Mesenchymal stem cell (in vitro differentiated cells and primary cell): ENCODE data around the gene TNNI2.

ENCODE experiments used
- DNase-seq: peaks from one replicate; pipeline ENCODE4 v3.0.0-alpha.2; 2013
- H2AFZ ChIP-seq: one replicate; pipeline ENCODE4 v1.6.1; 2013; ENCODE audit warnings: low read depth, mild to moderate bottlenecking, control low read depth, inconsistent platforms, low read length, moderate library complexity
- H2AK5ac ChIP-seq: 2 replicates; pipeline ENCODE4 v1.6.1; 2013; ENCODE audit warnings: low read length, moderate library complexity, mild to moderate bottlenecking, inconsistent platforms; ENCODE audit not compliant: severe bottlenecking
- H2BK120ac ChIP-seq: one replicate; pipeline ENCODE4 v1.6.1; 2013; ENCODE audit warnings: low read depth, mild to moderate bottlenecking, inconsistent platforms, low read length, moderate library complexity
- H2BK12ac ChIP-seq, 2 experiments: one replicate each; pipeline ENCODE4 v1.6.1; 2013; ENCODE audit warnings: inconsistent platforms in 2 of 2, low read length in 2 of 2, mild to moderate bottlenecking in 2 of 2, moderate library complexity in 2 of 2, control low read depth in 1 of 2
- H2BK15ac ChIP-seq: one replicate; pipeline ENCODE4 v1.6.1; 2013; ENCODE audit warnings: mild to moderate bottlenecking, low read depth, inconsistent platforms; ENCODE audit not compliant: poor library complexity, severe bottlenecking
- H2BK5ac ChIP-seq: 2 replicates; pipeline ENCODE4 v1.6.1; 2013; ENCODE audit warnings: low read depth, mild to moderate bottlenecking, low read length, control low read depth, inconsistent platforms; ENCODE audit not compliant: poor library complexity, severe bottlenecking
- H3K14ac ChIP-seq, 2 experiments: one replicate each; pipeline ENCODE4 v1.6.1; 2013; ENCODE audit warnings: inconsistent platforms in 2 of 2, low read length in 2 of 2, control low read depth in 1 of 2, mild to moderate bottlenecking in 1 of 2, moderate library complexity in 1 of 2
- H3K18ac ChIP-seq, 2 experiments: one replicate each; pipeline ENCODE4 v1.6.1; 2013; ENCODE audit warnings: inconsistent platforms in 2 of 2, low read length in 2 of 2, control low read depth in 1 of 2, low read depth in 1 of 2, mild to moderate bottlenecking in 1 of 2
- H3K23ac ChIP-seq, 2 experiments: one replicate each; pipeline ENCODE4 v1.6.1; 2013; ENCODE audit warnings: inconsistent platforms in 2 of 2, low read length in 2 of 2, mild to moderate bottlenecking in 2 of 2, moderate library complexity in 2 of 2, control low read depth in 1 of 2
- H3K27ac ChIP-seq: 2 replicates; pipeline ENCODE4 v1.5.1; 2013; ENCODE audit warnings: mild to moderate bottlenecking, moderate library complexity, low read length, control low read depth, inconsistent platforms; ENCODE audit not compliant: poor library complexity, severe bottlenecking
- H3K27me3 ChIP-seq, 2 experiments: 2 replicates each; pipeline versions ENCODE4 v1.6.1 to v1.7.0; 2013; ENCODE audit warnings: low read length in 2 of 2, mild to moderate bottlenecking in 2 of 2, moderate library complexity in 2 of 2, control low read depth in 1 of 2, inconsistent platforms in 1 of 2; ENCODE audit not compliant: control insufficient read depth in 1 of 2, insufficient read depth in 1 of 2
- H3K36me3 ChIP-seq, 2 experiments: 2 replicates each; pipeline versions ENCODE4 v1.6.1 to v1.7.0; 2013; ENCODE audit warnings: low read length in 2 of 2, control low read depth in 1 of 2, inconsistent platforms in 1 of 2, low read depth in 1 of 2, mild to moderate bottlenecking in 1 of 2; ENCODE audit not compliant: insufficient read depth in 2 of 2, control insufficient read depth in 1 of 2
- H3K4ac ChIP-seq, 2 experiments: one replicate each; pipeline ENCODE4 v1.6.1; 2013; ENCODE audit warnings: inconsistent platforms in 2 of 2, low read length in 2 of 2, mild to moderate bottlenecking in 2 of 2, moderate library complexity in 2 of 2, control low read depth in 1 of 2, low read depth in 1 of 2
- H3K4me1 ChIP-seq: 2 replicates; pipeline ENCODE4 v1.6.1; 2013; ENCODE audit warnings: low read depth, low read length, control low read depth; ENCODE audit not compliant: control insufficient read depth, insufficient read depth
- H3K4me2 ChIP-seq: 2 replicates; pipeline ENCODE4 v1.6.1; 2013; ENCODE audit warnings: low read length, mild to moderate bottlenecking, inconsistent platforms; ENCODE audit not compliant: poor library complexity, severe bottlenecking
- H3K4me3 ChIP-seq, 2 experiments: 2 replicates each; pipeline versions ENCODE4 v1.5.1 to v1.7.0; 2013; ENCODE audit warnings: low read length in 2 of 2, mild to moderate bottlenecking in 2 of 2, control low read depth in 1 of 2, low read depth in 1 of 2; ENCODE audit not compliant: insufficient read depth in 1 of 2
- H3K79me1 ChIP-seq: replicated peaks from 2 replicates; pipeline ENCODE4 v1.6.1; 2013; ENCODE audit warnings: mild to moderate bottlenecking, control low read depth, low read length, inconsistent platforms; ENCODE audit not compliant: poor library complexity, severe bottlenecking
- H3K9ac ChIP-seq: 2 replicates; pipeline ENCODE4 v1.7.0; 2013; ENCODE audit warnings: mild to moderate bottlenecking, low read length, moderate library complexity
- H3K9me3 ChIP-seq: 2 replicates; pipeline ENCODE4 v1.7.0; 2013; ENCODE audit warnings: mild to moderate bottlenecking, low read length; ENCODE audit not compliant: control insufficient read depth
- H4K8ac ChIP-seq: one replicate; pipeline ENCODE4 v1.6.1; 2013; ENCODE audit warnings: inconsistent platforms, mild to moderate bottlenecking, low read length, moderate library complexity
- H4K91ac ChIP-seq: one replicate; pipeline ENCODE4 v1.6.1; 2013; ENCODE audit warnings: mild to moderate bottlenecking, low read length, inconsistent platforms
- WGBS: methylation state at CpG from one replicate; pipeline ENCODE4 v1.1.7; 2013; ENCODE audit warnings: mixed read lengths; 5-methylcytosine and 5-hydroxymethylcytosine counted together

Gene TNNI2

DNA sequence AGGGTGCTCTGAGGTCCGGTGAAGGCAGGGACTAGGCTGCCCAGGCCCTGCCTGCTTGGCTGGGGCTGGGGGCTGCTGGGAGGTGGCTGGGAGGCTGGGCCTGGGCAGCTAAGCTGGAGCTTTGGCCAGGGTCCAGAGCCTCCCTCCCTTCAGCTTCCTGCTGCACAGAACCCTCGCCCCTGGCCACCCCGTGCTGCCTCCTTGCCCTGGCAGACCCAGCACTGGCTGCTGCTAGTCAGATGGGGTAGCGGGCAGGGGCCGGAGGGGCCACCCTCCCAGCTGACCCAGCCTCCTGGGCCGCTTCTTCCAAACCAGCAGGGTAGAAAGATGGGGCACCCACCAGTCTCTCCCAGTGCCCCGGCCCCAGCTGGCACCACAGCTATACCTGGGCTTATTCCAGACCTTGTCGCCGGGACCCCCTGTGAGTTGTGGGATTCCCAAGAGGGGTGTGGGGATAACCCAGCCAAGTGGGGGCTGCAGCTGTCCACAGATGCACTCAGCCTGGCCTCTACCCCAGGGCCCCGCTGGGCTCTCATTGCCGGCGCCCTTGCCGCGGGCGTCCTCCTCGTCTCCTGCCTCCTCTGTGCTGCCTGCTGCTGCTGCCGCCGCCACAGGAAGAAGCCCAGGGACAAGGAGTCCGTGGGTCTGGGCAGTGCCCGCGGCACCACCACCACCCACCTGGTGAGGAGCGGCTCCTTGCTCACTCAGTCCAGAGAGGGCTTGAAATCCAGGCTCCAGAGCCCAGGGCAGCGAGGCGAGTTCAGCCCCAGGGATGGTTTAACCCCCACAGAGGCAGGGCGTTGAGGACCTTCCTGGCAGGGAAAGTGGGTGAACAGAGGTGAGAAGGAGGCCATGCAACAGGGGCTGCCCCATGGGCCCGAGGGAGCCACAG, 3.8 kb upstream of the TNNI2 start, which contains the start of gene SYT8:
Gene SYT8, plus strand, starts transcription at position 212 of the 892 bp plus-strand sequence. Its CDS starts 116 bp downstream, at position 328.
- Histone ChIP-seq H3K23ac (no peak within 1 kb of the TSS), H2BK5ac (no peak within 1 kb of the TSS), H2BK15ac (no peak within 1 kb of the TSS), H3K36me3 (no peaks in the 10 kb centered on the region), H3K4me3 (no peak within 1 kb of the TSS), H3K14ac (peak within 1 kb of the TSS in 1 of 2 experiments; percentile 31), H2AK5ac (peak within 1 kb of the TSS; percentile 38), H3K9me3 (no peaks in the 10 kb centered on the region), H3K4ac (peak within 1 kb of the TSS in 1 of 2 experiments; percentile 69), H3K27me3 (peaks cover 0 to 25% of the 10 kb centered on the region in 2 experiments), H2BK12ac (peak within 1 kb of the TSS in 1 of 2 experiments; percentile 73), H4K8ac (peak within 1 kb of the TSS; percentile 9), H4K91ac (peak within 1 kb of the TSS; percentile 65), H3K79me1 (no peaks in the 10 kb centered on the region), H2AFZ (no peak within 1 kb of the TSS), H3K27ac (no peak within 1 kb of the TSS), H2BK120ac (no peak within 1 kb of the TSS), H3K18ac (peak within 1 kb of the TSS in 1 of 2 experiments; percentile 64), H3K9ac (no peak within 1 kb of the TSS), H3K4me2 (no peak within 1 kb of the TSS), H3K4me1 (peaks cover 54% of the 10 kb centered on the region)
- 90% methylated on average over 26 of the region's 26 CpGs for WGBS
- no peak for DNase-seq

DNA sequence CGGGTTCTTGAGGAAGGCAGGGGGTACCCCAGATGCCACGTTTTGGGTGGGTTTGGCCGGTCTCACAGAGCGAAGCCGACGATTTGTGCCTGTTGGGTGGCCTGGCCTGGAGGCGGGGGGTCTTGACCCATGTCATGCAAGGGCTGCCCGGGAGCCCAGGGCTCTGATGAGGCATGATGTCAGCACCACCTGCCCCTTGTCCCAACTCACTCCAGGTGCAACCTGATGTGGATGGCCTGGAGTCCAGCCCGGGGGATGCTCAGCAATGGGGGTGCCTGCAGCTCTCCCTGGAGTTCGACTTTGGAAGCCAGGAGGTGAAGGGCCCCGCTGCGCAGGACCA, 3.1 kb upstream of the TNNI2 start:
- Histone ChIP-seq H3K18ac (no peak overlapping the region), H3K79me1 (no peaks in the 10 kb centered on the region), H2AFZ (no peak overlapping the region), H2AK5ac (no peak overlapping the region), H2BK15ac (no peak overlapping the region), H3K27ac (no peak overlapping the region), H3K14ac (no peak overlapping the region), H3K9ac (no peak overlapping the region), H3K23ac (no peak overlapping the region), H3K27me3 (peaks cover 0 to 22% of the 10 kb centered on the region in 2 experiments), H3K36me3 (no peaks in the 10 kb centered on the region), H3K4me3 (no peak overlapping the region), H2BK5ac (no peak overlapping the region), H3K4me2 (no peak overlapping the region), H4K8ac (no peak overlapping the region), H2BK12ac (no peak overlapping the region), H3K4me1 (peaks cover 48% of the 10 kb centered on the region), H2BK120ac (no peak overlapping the region), H3K4ac (no peak overlapping the region), H3K9me3 (no peaks in the 10 kb centered on the region), H4K91ac (peak overlapping the region; percentile 65)
- DNase-seq: no peak
- WGBS: 90% methylated on average over 12 of the region's 12 CpGs

DNA sequence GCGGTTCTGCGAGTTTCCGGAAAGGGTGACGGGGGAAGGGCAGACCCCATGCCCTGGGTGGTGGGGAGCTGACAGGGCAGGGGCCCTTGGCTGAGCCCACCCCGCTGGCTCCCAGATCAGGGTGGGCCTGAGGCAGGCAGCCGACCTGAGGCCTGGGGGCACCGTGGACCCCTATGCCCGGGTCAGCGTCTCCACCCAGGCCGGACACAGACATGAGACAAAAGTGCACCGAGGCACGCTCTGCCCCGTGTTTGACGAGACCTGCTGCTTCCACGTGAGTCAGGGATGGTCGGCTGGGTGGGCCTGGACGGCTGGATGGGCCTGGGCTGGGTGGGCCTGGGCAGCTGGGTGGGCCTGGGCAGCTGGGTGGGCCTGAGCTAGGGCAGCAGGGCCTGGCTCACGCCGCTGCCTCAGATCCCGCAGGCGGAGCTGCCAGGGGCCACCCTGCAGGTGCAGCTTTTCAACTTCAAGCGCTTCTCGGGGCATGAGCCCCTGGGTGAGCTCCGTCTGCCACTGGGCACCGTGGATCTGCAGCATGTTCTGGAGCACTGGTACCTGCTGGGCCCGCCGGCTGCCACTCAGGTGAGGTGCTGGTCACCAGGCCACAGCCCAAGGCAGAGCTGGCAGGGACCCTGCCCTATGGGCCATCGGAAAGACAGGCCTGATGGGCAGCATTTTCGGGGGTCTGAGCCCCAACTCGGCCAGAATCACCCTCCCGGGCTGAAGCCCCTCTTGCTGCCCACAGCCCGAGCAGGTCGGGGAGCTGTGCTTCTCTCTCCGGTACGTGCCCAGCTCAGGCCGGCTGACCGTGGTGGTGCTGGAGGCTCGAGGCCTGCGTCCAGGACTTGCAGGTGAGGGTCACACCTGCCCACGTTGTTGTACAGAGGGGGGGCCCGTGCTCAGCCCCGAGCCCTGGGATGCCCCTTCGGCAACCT, 2.5 kb upstream of the TNNI2 start:
- H4K91ac ChIP-seq: peak overlapping the region; percentile 10

More for the DNA sequence above, 2.5 kb upstream of the TNNI2 start:
- Histone ChIP-seq H2AFZ (no peak overlapping the region), H2AK5ac (no peak overlapping the region), H2BK15ac (no peak overlapping the region), H3K4ac (peak overlapping the region in 1 of 2 experiments; percentile 15), H3K27ac (no peak overlapping the region), H3K18ac (no peak overlapping the region), H3K14ac (no peak overlapping the region), H3K36me3 (no peaks in the 10 kb centered on the region), H2BK12ac (peak overlapping the region; percentile 28 to 79), H3K4me3 (no peak overlapping the region), H3K9ac (no peak overlapping the region), H3K4me1 (peaks cover 42% of the 10 kb centered on the region), H4K8ac (no peak overlapping the region), H2BK5ac (no peak overlapping the region), H3K4me2 (no peak overlapping the region), H3K9me3 (no peaks in the 10 kb centered on the region), H3K23ac (no peak overlapping the region), H3K79me1 (no peaks in the 10 kb centered on the region), H2BK120ac (no peak overlapping the region), H3K27me3 (peaks cover 0 to 17% of the 10 kb centered on the region in 2 experiments)
- no peak for DNase-seq
- 85% methylated on average over 43 of the region's 43 CpGs for WGBS
